HL-60 (cell line): ENCODE data around the gene EIF2S3B.

Experiments
- DNase-seq, 2 experiments: peaks; one replicate each; pipeline ENCODE4 v3.0.0-alpha.2; 2010 to 2020; ENCODE audit warnings: low read depth in 1 of 2, low spot score in 1 of 2
- H3K27ac ChIP-seq: fragments of 250-450 bp; sonication (Bioruptor Pico); replicated peaks from 2 replicates; pipeline ENCODE4 v1.5.1; 2020; ENCODE audit warnings: mild to moderate bottlenecking, moderate library complexity
- H3K27me3 ChIP-seq: fragments of 250-450 bp; sonication (Bioruptor Pico); 2 replicates; pipeline ENCODE4 v1.5.1; 2021; ENCODE audit warnings: mild to moderate bottlenecking, moderate library complexity; ENCODE audit not compliant: insufficient read depth, poor library complexity, severe bottlenecking
- H3K4me3 ChIP-seq: replicated peaks from 2 replicates; pipeline ENCODE4 v1.5.1; 2011; ENCODE audit warnings: mild to moderate bottlenecking, control low read depth, low read length; ENCODE audit not compliant: insufficient read depth
- GABPA ChIP-seq: IDR thresholded peaks from 2 replicates; pipeline ENCODE4 v1.6.1; 2012; ENCODE audit warnings: low read depth
- POLR2AphosphoS5 ChIP-seq: IDR thresholded peaks from 2 replicates; pipeline ENCODE4 v1.6.1; 2012; ENCODE audit warnings: low read depth
- SPI1 ChIP-seq: IDR thresholded peaks from 2 replicates; pipeline ENCODE4 v1.6.1; 2012; ENCODE audit warnings: low read depth, mild to moderate bottlenecking, borderline replicate concordance
- TF ChIP-seq, protein P1 (sequence below): IDR thresholded peaks from one replicate; pipeline ENCODE4 v1.5.1; 2011; ENCODE audit warnings: low read length, control low read depth, inconsistent platforms; ENCODE audit not compliant: insufficient read depth
- TF ChIP-seq, protein P2 (sequence below): IDR thresholded peaks from 2 replicates; pipeline ENCODE4 v1.6.1; 2012; ENCODE audit warnings: low read depth; ENCODE audit not compliant: insufficient replicate concordance

The EIF2S3B gene

DNA sequence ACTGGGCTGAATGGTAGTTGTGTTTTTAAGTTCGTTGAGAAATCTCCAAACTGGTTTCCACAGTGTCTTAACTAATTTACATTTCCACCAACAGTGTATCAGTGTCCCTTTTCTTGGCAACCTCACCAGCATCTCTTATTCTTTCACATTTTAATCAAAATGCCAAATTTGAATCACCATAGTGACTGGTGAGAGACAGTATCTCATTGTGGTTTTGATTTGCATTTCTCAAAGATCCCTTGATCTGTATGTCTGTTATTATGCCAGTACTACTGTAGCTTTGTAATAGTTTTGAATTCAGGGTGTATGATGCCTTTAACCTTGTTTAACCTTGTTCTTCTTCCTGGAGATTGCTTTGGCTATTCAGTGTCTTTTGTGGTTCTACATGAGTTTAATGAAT lies 2.2 kb upstream of the EIF2S3B start:
- no peak overlapping the region for H3K4me3 ChIP-seq
- H3K27ac ChIP-seq, result no peak overlapping the region
- no peak for TF ChIP-seq POLR2AphosphoS5
- TF ChIP-seq GABPA, result no peak
- TF ChIP-seq SPI1, result no peak
- TF ChIP-seq, protein P1, sequence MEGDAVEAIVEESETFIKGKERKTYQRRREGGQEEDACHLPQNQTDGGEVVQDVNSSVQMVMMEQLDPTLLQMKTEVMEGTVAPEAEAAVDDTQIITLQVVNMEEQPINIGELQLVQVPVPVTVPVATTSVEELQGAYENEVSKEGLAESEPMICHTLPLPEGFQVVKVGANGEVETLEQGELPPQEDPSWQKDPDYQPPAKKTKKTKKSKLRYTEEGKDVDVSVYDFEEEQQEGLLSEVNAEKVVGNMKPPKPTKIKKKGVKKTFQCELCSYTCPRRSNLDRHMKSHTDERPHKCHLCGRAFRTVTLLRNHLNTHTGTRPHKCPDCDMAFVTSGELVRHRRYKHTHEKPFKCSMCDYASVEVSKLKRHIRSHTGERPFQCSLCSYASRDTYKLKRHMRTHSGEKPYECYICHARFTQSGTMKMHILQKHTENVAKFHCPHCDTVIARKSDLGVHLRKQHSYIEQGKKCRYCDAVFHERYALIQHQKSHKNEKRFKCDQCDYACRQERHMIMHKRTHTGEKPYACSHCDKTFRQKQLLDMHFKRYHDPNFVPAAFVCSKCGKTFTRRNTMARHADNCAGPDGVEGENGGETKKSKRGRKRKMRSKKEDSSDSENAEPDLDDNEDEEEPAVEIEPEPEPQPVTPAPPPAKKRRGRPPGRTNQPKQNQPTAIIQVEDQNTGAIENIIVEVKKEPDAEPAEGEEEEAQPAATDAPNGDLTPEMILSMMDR, result no peak
- TF ChIP-seq, protein P2, sequence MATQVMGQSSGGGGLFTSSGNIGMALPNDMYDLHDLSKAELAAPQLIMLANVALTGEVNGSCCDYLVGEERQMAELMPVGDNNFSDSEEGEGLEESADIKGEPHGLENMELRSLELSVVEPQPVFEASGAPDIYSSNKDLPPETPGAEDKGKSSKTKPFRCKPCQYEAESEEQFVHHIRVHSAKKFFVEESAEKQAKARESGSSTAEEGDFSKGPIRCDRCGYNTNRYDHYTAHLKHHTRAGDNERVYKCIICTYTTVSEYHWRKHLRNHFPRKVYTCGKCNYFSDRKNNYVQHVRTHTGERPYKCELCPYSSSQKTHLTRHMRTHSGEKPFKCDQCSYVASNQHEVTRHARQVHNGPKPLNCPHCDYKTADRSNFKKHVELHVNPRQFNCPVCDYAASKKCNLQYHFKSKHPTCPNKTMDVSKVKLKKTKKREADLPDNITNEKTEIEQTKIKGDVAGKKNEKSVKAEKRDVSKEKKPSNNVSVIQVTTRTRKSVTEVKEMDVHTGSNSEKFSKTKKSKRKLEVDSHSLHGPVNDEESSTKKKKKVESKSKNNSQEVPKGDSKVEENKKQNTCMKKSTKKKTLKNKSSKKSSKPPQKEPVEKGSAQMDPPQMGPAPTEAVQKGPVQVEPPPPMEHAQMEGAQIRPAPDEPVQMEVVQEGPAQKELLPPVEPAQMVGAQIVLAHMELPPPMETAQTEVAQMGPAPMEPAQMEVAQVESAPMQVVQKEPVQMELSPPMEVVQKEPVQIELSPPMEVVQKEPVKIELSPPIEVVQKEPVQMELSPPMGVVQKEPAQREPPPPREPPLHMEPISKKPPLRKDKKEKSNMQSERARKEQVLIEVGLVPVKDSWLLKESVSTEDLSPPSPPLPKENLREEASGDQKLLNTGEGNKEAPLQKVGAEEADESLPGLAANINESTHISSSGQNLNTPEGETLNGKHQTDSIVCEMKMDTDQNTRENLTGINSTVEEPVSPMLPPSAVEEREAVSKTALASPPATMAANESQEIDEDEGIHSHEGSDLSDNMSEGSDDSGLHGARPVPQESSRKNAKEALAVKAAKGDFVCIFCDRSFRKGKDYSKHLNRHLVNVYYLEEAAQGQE, result no peak
- no peak for DNase-seq
- no peaks in the 10 kb centered on the region for H3K27me3 ChIP-seq

DNA sequence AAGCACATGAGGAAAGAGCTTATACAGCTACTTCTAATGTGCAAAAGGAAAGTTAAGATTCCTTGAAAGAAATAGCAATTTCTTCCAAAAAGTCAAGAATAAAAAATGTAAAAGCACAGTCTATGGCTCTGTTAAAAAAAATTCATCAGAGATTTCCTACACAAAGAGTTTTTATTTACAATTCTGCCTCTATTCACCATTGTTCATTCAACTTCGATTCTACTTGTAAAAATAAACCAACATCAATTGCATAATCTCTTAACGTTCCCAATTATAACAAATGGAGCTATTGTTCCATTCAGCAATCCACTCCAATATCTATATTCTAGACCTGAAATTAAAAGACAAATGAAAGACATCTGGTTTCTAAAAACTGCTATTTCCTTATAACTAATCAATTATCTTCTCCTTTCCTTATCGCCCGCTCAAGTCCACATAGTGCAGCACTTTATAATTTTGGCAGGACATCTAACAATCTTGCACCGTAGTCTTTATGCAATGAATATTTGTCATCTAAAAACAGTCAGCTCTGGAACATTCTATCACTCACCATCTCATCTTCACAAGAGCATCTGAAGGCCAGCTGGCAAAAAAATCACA lies 6.2 kb downstream of the EIF2S3B start:
- DNase-seq, result no peak
- no peak for TF ChIP-seq POLR2AphosphoS5
- TF ChIP-seq, protein P1, result no peak
- no peak for TF ChIP-seq SPI1
- no peak for TF ChIP-seq GABPA
- TF ChIP-seq, protein P2, result no peak

DNA sequence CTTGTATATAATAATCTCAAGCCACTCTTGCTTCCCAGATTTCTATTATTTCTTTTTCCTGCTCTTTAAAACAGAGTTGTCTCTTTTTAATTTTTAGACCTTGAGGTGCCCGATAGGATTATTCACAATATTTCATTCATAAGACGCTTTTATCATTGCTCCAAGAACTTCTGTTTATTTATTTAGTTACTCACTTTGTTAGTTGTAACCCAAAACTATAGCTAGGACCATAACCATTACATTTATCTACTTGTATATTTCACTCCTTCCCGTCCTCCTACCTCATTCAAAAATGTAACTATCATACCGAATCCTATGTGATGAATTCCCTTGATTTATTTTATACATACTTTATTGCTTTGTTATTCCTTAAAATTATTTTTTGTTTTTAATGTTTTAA lies 7.1 kb downstream of the EIF2S3B start:
- no peaks in the 10 kb centered on the region for H3K27me3 ChIP-seq
- no peak overlapping the region for H3K27ac ChIP-seq
- no peak overlapping the region for H3K4me3 ChIP-seq
- TF ChIP-seq SPI1 (no peak), POLR2AphosphoS5 (no peak), GABPA (no peak)
- TF ChIP-seq, protein P1, result no peak
- TF ChIP-seq, protein P2, result no peak
- DNase-seq, result no peak

More for the DNA sequence above, 6.2 kb downstream of the EIF2S3B start:
- H3K27me3 ChIP-seq, result no peaks in the 10 kb centered on the region
- H3K4me3 ChIP-seq, result no peak overlapping the region
- no peak overlapping the region for H3K27ac ChIP-seq
